Stomach (tissue), 9 donors: ENCODE measurements around the gene SPEG. TPM values are rescaled to one million over a fixed set of nuclear protein-coding genes. Genes with fewer than 3 reads are reported as not detected.
A peak's percentile ranks its signal among the peaks of the same experiment; 100 is the strongest.

Source experiments
- DNase-seq, 2 donors: peaks; one replicate each; pipeline versions ENCODE4 v3.0.0 to v3.0.0-alpha.2; 2013 to 2019
- H3K27ac ChIP-seq, 5 donors: fragments of 200-600 bp in 4 of 5; sonication (generic) in 4 of 5; one replicate each; pipeline ENCODE4 v1.5.1; 2013 to 2019; ENCODE audit warnings: mild to moderate bottlenecking in 1 of 5, moderate library complexity in 1 of 5
- H3K27me3 ChIP-seq, 3 donors: fragments of 200-600 bp; sonication (generic); one replicate each; pipeline ENCODE4 v1.5.1; 2017 to 2019; ENCODE audit warnings: mixed run types in 1 of 3
- H3K36me3 ChIP-seq, 4 donors: fragments of 200-600 bp; sonication (generic); 1 replicate in 3 of 4; 2 replicates in 1 of 4; pipeline ENCODE4 v1.5.1; 2016 to 2019
- H3K4me1 ChIP-seq, 4 donors: fragments of 200-600 bp; sonication (generic); one replicate each; pipeline ENCODE4 v1.5.1; 2016 to 2019
- H3K4me3 ChIP-seq, 4 donors: fragments of 200-600 bp; sonication (generic) in 3 of 4; one replicate each; pipeline ENCODE4 v1.5.1; 2016 to 2019; ENCODE audit warnings: mild to moderate bottlenecking in 1 of 4
- H3K9me3 ChIP-seq, 4 donors: fragments of 200-600 bp; sonication (generic); one replicate each; pipeline ENCODE4 v1.5.1; 2016 to 2019
- CTCF ChIP-seq, 7 experiments: fragments of 450-650 bp in 4 of 7; fragments of 200-600 bp in 3 of 7; sonication (generic) in 3 of 7; IDR thresholded peaks; one replicate each; pipeline ENCODE4 v1.5.1; 2016 to 2019; ENCODE audit warnings: antibody characterized with exemption in 7 of 7, control low read depth in 2 of 7, mild to moderate bottlenecking in 1 of 7
- EP300 ChIP-seq: sonication (generic); formaldehyde crosslinking; IDR thresholded peaks from one replicate; pipeline ENCODE4 v1.6.1; 2017; ENCODE audit warnings: antibody characterized with exemption
- POLR2A ChIP-seq, 4 donors: fragments of 450-650 bp; IDR thresholded peaks; one replicate each; pipeline ENCODE4 v1.6.1; 2016; ENCODE audit warnings: antibody characterized with exemption in 4 of 4, control low read depth in 2 of 4, mild to moderate bottlenecking in 1 of 4, moderate library complexity in 1 of 4
- POLR2AphosphoS5 ChIP-seq, 3 donors: sonication (generic); formaldehyde crosslinking; IDR thresholded peaks; one replicate each; pipeline ENCODE4 v1.6.1; 2016; ENCODE audit warnings: antibody characterized with exemption in 3 of 3
- WGBS, 5 donors: extraction: QIAGEN DNeasy Blood & Tissue Kit in 3 of 5; methylation state at CpG; one replicate each; pipeline versions ENCODE4 v1.1.5 to v1.1.7; 2013 to 2018; 5-methylcytosine and 5-hydroxymethylcytosine counted together
- intact Hi-C: fragments of 100-400 bp; cut with DNase I; formaldehyde crosslinking; loops from one replicate; pipeline ENCODE4 v1.15.1; 2023; ENCODE audit warnings: low total_unique reads
- polyA plus RNA-seq, 3 donors: library from polyadenylated mRNA; stranded (reverse); fragments of 200-250 nt; gene quantifications; one replicate each; pipeline ENCODE4 v1.2.3, GENCODE V29; 2013
- total RNA-seq, 5 donors: library from RNA; depleted of rRNA; stranded (reverse); fragments of >200 nt; gene quantifications; one replicate each; pipeline versions ENCODE4 v1.1.0 to v1.2.3, GENCODE V29; 2014 to 2016
- donor health status: healthy with polysubstance abuse.
- donor health status: Bipolar disorder and iron deficiency.
- donor health status: healthy.

The SPEG gene
- total and polyA plus RNA-seq, 8 donors: 7.4 to 106 (median 27.2) TPM

- Histone ChIP-seq H3K36me3 (peaks cover 0 to 25% (median 22%) of the 10 kb centered on the region in 4 donors), H3K27ac (peak within 1 kb of the TSS; percentile 98 to 99 (median 99)), H3K27me3 (peaks cover 0 to 44% (median 19%) of the 10 kb centered on the region in 3 donors), H3K9me3 (no peaks in the 10 kb centered on the region), H3K4me3 (peak within 1 kb of the TSS; percentile 67 to 76 (median 70)), H3K4me1 (peaks cover 21 to 57% (median 47%) of the 10 kb centered on the region in 4 donors)
- intact Hi-C loops: no loop called here
- peak; percentile 97 to 99 for DNase-seq
- 0 to 1% (median 1%) methylated on average over 41 to 49 of the region's 49 CpGs for WGBS, 5 donors
- TF ChIP-seq EP300 (no peak), POLR2AphosphoS5 (IDR thresholded peaks at IDR 0.05) (peak; percentile 90 to 96 (median 95)), POLR2A (IDR thresholded peaks at IDR 0.05) (peak in 2 of 4 donors; percentile 14 to 77)
Observed at GRCh38 chr2:219498280-219499057, 63.8 kb downstream of the SPEG start, which contains the start of gene GMPPA. Gene GMPPA, plus strand, starts transcription at chr2:219498891. Its CDS starts 1,085 bp downstream, at chr2:219499976.

DNA sequence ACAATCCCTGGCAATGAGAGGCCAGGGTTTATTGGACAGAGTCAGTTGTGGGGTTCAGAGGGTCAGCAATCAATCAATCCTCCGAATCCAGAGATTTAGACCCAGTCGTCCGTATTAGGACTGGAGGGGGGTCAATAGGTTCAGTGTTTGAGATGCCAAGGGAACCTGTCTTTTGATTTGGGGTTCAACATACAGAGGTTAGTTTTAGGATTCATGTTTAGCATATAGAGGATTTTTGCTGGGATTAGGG lies 64.3 kb downstream of the SPEG start:
- Histone ChIP-seq H3K9me3 (no peaks in the 10 kb centered on the region), H3K27ac (peak overlapping the region; percentile 98 to 99 (median 99)), H3K36me3 (peaks cover 1 to 30% (median 27%) of the 10 kb centered on the region in 4 donors), H3K4me3 (peak overlapping the region; percentile 67 to 76 (median 70)), H3K4me1 (peaks cover 21 to 57% (median 47%) of the 10 kb centered on the region in 4 donors), H3K27me3 (peaks cover 0 to 39% (median 19%) of the 10 kb centered on the region in 3 donors)
- WGBS, 5 donors: 0% methylated on average over 3 of the region's 3 CpGs
- no peak for DNase-seq
- TF ChIP-seq POLR2AphosphoS5 (IDR thresholded peaks at IDR 0.05) (no peak), POLR2A (IDR thresholded peaks at IDR 0.05) (no peak), CTCF (IDR thresholded peaks at IDR 0.05) (no peak)
- intact Hi-C loops: no loop called here

- H3K4me3 ChIP-seq: peak overlapping the region; percentile 67 to 76 (median 70)
- peaks cover 21 to 56% (median 47%) of the 10 kb centered on the region in 4 donors for H3K4me1 ChIP-seq
- no peaks in the 10 kb centered on the region for H3K9me3 ChIP-seq
- TF ChIP-seq CTCF (IDR thresholded peaks at IDR 0.05): no peak
- WGBS, 5 donors: 30 to 69% (median 61%) methylated on average over 1 of the region's 1 CpG
- intact Hi-C loops: no loop called here
- no peak for DNase-seq
- H3K27ac ChIP-seq: peak overlapping the region in 2 of 5 donors; percentile 98 to 99
- peaks cover 0 to 33% (median 19%) of the 10 kb centered on the region in 3 donors for H3K27me3 ChIP-seq
- peaks cover 7 to 36% (median 33%) of the 10 kb centered on the region in 4 donors for H3K36me3 ChIP-seq
Observed at GRCh38 chr2:219499555-219499954, 64.9 kb downstream of the SPEG start.

DNA sequence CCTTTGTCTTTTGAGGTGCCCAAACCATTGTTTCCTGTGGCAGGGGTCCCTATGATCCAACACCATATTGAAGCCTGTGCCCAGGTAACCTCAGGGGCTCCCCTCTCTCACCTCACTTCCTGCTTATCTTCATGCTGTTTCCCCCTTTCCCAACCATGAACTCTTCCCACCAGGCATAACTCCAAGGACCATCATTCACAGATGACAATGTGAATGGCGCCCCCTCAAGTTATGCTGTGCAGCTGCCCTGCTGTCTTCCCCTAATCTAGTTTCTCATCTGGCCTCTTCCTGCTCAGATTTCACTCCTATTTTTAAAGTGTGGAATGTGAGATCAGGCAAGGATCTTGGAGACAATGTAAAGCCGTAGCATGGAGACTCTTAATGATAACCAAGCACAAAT lies 65.5 kb downstream of the SPEG start:
- peaks cover 10 to 42% (median 38%) of the 10 kb centered on the region in 4 donors for H3K36me3 ChIP-seq
- no peak overlapping the region for H3K27ac ChIP-seq
- peaks cover 0 to 27% (median 19%) of the 10 kb centered on the region in 3 donors for H3K27me3 ChIP-seq
- no peak for DNase-seq
- 91 to 100% (median 95%) methylated on average over 2 of the region's 2 CpGs for WGBS, 5 donors
- H3K9me3 ChIP-seq: no peaks in the 10 kb centered on the region
- TF ChIP-seq POLR2A (IDR thresholded peaks at IDR 0.05) (no peak), EP300 (no peak), POLR2AphosphoS5 (IDR thresholded peaks at IDR 0.05) (no peak), CTCF (IDR thresholded peaks at IDR 0.05) (no peak)
- intact Hi-C loops: no loop called here
- H3K4me3 ChIP-seq: peak overlapping the region in 1 of 4 donors; percentile 72
- peaks cover 21 to 50% (median 45%) of the 10 kb centered on the region in 4 donors for H3K4me1 ChIP-seq

DNA sequence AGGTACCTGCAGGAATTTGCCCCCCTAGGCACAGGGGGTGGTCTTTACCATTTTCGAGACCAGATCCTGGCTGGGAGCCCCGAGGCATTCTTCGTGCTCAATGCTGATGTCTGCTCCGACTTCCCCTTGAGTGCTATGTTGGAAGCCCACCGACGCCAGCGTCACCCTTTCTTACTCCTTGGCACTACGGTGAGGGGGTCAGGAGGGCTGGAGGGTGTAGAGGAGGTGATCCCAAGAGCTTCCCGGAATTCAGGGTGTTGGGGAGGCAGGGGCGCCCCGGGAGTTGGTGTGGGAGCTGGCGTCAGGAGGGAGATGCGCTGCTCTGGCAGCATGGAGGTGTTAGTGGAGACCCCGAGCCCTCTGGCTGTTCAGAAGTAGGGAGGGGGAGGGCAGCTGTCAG lies 67.2 kb downstream of the SPEG start:
- WGBS, 5 donors: 90 to 97% (median 94%) methylated on average over 14 of the region's 14 CpGs
- H3K9me3 ChIP-seq: no peaks in the 10 kb centered on the region
- DNase-seq: no peak
- peaks cover 0 to 10% (median 6%) of the 10 kb centered on the region in 3 donors for H3K27me3 ChIP-seq
- no peak overlapping the region for H3K27ac ChIP-seq
- peaks cover 28 to 59% (median 56%) of the 10 kb centered on the region in 4 donors for H3K36me3 ChIP-seq
- TF ChIP-seq CTCF (IDR thresholded peaks at IDR 0.05) (no peak), POLR2AphosphoS5 (IDR thresholded peaks at IDR 0.05) (no peak), EP300 (no peak), POLR2A (IDR thresholded peaks at IDR 0.05) (no peak)
- peaks cover 17 to 35% (median 34%) of the 10 kb centered on the region in 4 donors for H3K4me1 ChIP-seq
- intact Hi-C loops: no loop called here
- H3K4me3 ChIP-seq: no peak overlapping the region
